ENCODE results near the gene DLGAP1. TPM values are rescaled to one million over a fixed set of nuclear protein-coding genes. Genes with fewer than 3 reads are reported as not detected.

Gene DLGAP1
- total RNA-seq, 1 experiment from 2014 or later, result 23.2 TPM

- Histone ChIP-seq H2AK5ac (ENCODE audit: insufficient read length, low read length) (no peak overlapping the region), H2BK20ac (ENCODE audit: low read depth, low read length, poor library complexity, severe bottlenecking) (no peak overlapping the region), H3T11ph (ENCODE audit: low read length) (no peak overlapping the region), H2BK120ac (ENCODE audit: low read depth, low read length, poor library complexity, severe bottlenecking) (no peak overlapping the region), H4K20me1 (ENCODE audit: control insufficient read depth, insufficient read depth, insufficient read length) (no peaks in the 10 kb centered on the region), H3K9ac (ENCODE audit: extremely low read depth, insufficient read length, low read length) (no peak overlapping the region), H3K4me1 (ENCODE audit: insufficient read depth, low read length) (peaks cover 9% of the 10 kb centered on the region), H3K23me2 (ENCODE audit: insufficient read length, low read depth, low read length, poor library complexity, severe bottlenecking) (no peaks in the 10 kb centered on the region), H2BK5ac (ENCODE audit: insufficient read length, low read length) (no peak overlapping the region), H3K4ac (ENCODE audit: low read depth, low read length) (no peak overlapping the region), H2BK15ac (ENCODE audit: low read depth, low read length) (no peak overlapping the region), H4K8ac (replicated peaks; ENCODE audit: insufficient read length, low read depth, low read length) (no peak overlapping the region), H3K27me3 (ENCODE audit: insufficient read depth, low read length) (no peaks in the 10 kb centered on the region), H3K23ac (ENCODE audit: insufficient read length, low read depth, low read length) (no peak overlapping the region), H3K27ac (ENCODE audit: insufficient read length, low read depth, low read length) (no peak overlapping the region), H3K18ac (ENCODE audit: insufficient read length, low read depth, low read length) (no peak overlapping the region), H3K14ac (ENCODE audit: insufficient read depth, low read length) (no peak overlapping the region), H3K9me3 (ENCODE audit: control insufficient read depth, low read depth, low read length) (no peaks in the 10 kb centered on the region), H3K4me2 (ENCODE audit: insufficient read depth, insufficient read length, low read length) (no peak overlapping the region), H2BK12ac (ENCODE audit: insufficient read length, low read depth, low read length) (no peak overlapping the region), H3K79me2 (ENCODE audit: insufficient read depth, low read length) (no peaks in the 10 kb centered on the region), H4K5ac (ENCODE audit: insufficient read length, low read depth, low read length) (no peak overlapping the region), H3K56ac (ENCODE audit: insufficient read length, low read depth, low read length) (no peak overlapping the region), H3K79me1 (ENCODE audit: insufficient read depth, low read depth, low read length, poor library complexity, severe bottlenecking) (no peaks in the 10 kb centered on the region), H2AFZ (ENCODE audit: low read length) (no peak overlapping the region), H4K91ac (ENCODE audit: insufficient read length, low read depth, low read length) (no peak overlapping the region)
- peaks cover 0 to 3% of the 10 kb centered on the region in 2 experiments; a peak in 1 of 5 replicates for H3K9me3 Mint-ChIP-seq
- DNase-seq, result no peak
- H3K27me3 Mint-ChIP-seq (ENCODE audit: low read depth), result peaks cover 1% of the 10 kb centered on the region; the same call in 1 of the 2 replicates
- WGBS (ENCODE audit: extremely low coverage, insufficient read length, low lambda C conversion rate), result no CpG with 5 or more reads among the region's 8 CpGs
- TF ChIP-seq CTCF (conservative IDR thresholded peaks at IDR 0.05), result no peak
- H3K4me1 Mint-ChIP-seq, result peaks cover 30 to 33% of the 10 kb centered on the region in 2 experiments
- no peak overlapping the region for H3K4me3 Mint-ChIP-seq
- peaks cover 1 to 4% (median 2%) of the 10 kb centered on the region in 3 experiments; a peak in 6 of 7 replicates for H3K36me3 Mint-ChIP-seq (ENCODE audit: insufficient read depth in 1 of 3, low read depth in 3 of 3)
- H3K27ac Mint-ChIP-seq, result peak overlapping the region in 1 of 3 experiments; percentile 45; a peak in 2 of 7 replicates
These were observed 986.3 kb downstream of the DLGAP1 start for GRCh38 chr18:3468833-3469232.
